H1 (cell line): Measurements from ENCODE around the gene GFOD1. TPM values are rescaled to one million over a fixed set of nuclear protein-coding genes. Genes with fewer than 3 reads are reported as not detected.

Source experiments
- CTCF ChIA-PET: fragments of 300-600 bp; sonication (Branson Sonifier 250); formaldehyde crosslinking; loops from one replicate; lab custom pipeline; 2021; ENCODE audit not compliant: partially characterized antibody; lab: Charles Lee
- POLR2A ChIA-PET: fragments of 300-600 bp; sonication (Branson Sonifier 250); formaldehyde crosslinking; loops from one replicate; lab custom pipeline; 2021; ENCODE audit warnings: inconsistent platforms; ENCODE audit not compliant: partially characterized antibody; lab: Charles Lee
- DNase-seq, 2 experiments: peaks; one replicate each; pipeline versions ENCODE4 v3.0.0 to v3.0.0-alpha.2; 2010 to 2022; ENCODE audit warnings: low spot score in 2 of 2, low read depth in 1 of 2, mixed read lengths in 1 of 2
- FAIRE-seq: peaks from 2 replicates; lab custom pipeline; 2011; peaks lifted over from hg19 to GRCh38; lab: Jason Lieb, UNC
- H2AFZ ChIP-seq: 2 replicates; pipeline ENCODE4 v1.8.1; 2012; ENCODE audit warnings: low read length, inconsistent platforms
- H2AK5ac ChIP-seq: 2 replicates; pipeline ENCODE4 v1.6.1; 2013; ENCODE audit warnings: low read depth, low read length
- H2BK120ac ChIP-seq: replicated peaks from 2 replicates; pipeline ENCODE3; 2013; ENCODE audit warnings: low read depth, low read length, inconsistent platforms
- H2BK12ac ChIP-seq: 2 replicates; pipeline ENCODE4 v1.6.1; 2013; ENCODE audit warnings: low read depth, low read length
- H2BK15ac ChIP-seq: 2 replicates; pipeline ENCODE4 v1.6.1; 2013; ENCODE audit warnings: low read length
- H2BK20ac ChIP-seq: 2 replicates; pipeline ENCODE4 v1.6.1; 2013; ENCODE audit warnings: low read length
- H2BK5ac ChIP-seq: 2 replicates; pipeline ENCODE4 v1.6.1; 2013; ENCODE audit warnings: low read depth, low read length
- H3K14ac ChIP-seq: 2 replicates; pipeline ENCODE4 v1.6.1; 2013; ENCODE audit warnings: inconsistent platforms; ENCODE audit not compliant: insufficient read length
- H3K18ac ChIP-seq: 2 replicates; pipeline ENCODE4 v1.6.1; 2013; ENCODE audit warnings: low read length; ENCODE audit errors: extremely low read depth
- H3K23ac ChIP-seq: 2 replicates; pipeline ENCODE4 v1.6.1; 2013; ENCODE audit warnings: inconsistent platforms; ENCODE audit not compliant: insufficient read length
- H3K23me2 ChIP-seq: 2 replicates; pipeline ENCODE4 v1.6.1; 2013; ENCODE audit warnings: low read depth, low read length
- H3K27ac ChIP-seq: 2 replicates; pipeline ENCODE4 v1.6.1; 2011; ENCODE audit warnings: low read depth, low read length, inconsistent platforms
- H3K27me3 ChIP-seq, 4 experiments: replicated peaks in 1 of 4; 1 replicate in 1 of 4; 2 replicates in 3 of 4; pipeline versions ENCODE4 v1.6.1 to v1.8.1; 2011 to 2013; ENCODE audit warnings: low read length in 3 of 4, mild to moderate bottlenecking in 3 of 4, inconsistent platforms in 2 of 4, mixed read lengths in 2 of 4, moderate library complexity in 1 of 4; ENCODE audit not compliant: control insufficient read depth in 3 of 4, insufficient read depth in 3 of 4; ENCODE audit errors: extremely low read depth in 1 of 4
- H3K36me3 ChIP-seq, 4 experiments: 2 replicates each; pipeline versions ENCODE4 v1.6.1 to v1.8.1; 2011 to 2013; ENCODE audit warnings: mild to moderate bottlenecking in 4 of 4, low read length in 3 of 4, moderate library complexity in 2 of 4, control low read depth in 1 of 4, inconsistent platforms in 1 of 4; ENCODE audit not compliant: insufficient read depth in 4 of 4, control insufficient read depth in 2 of 4
- H3K4ac ChIP-seq: replicated peaks from 2 replicates; pipeline ENCODE3; 2013; ENCODE audit warnings: low read length, low read depth, mixed read lengths, inconsistent platforms; ENCODE audit not compliant: insufficient read length
- H3K4me1 ChIP-seq, 4 experiments: replicated peaks in 1 of 4; 1 replicate in 1 of 4; 2 replicates in 3 of 4; pipeline versions ENCODE4 v1.6.1 to v1.8.1; 2011 to 2013; ENCODE audit warnings: low read length in 3 of 4, inconsistent platforms in 2 of 4, mixed read lengths in 1 of 4; ENCODE audit not compliant: insufficient read depth in 4 of 4, control insufficient read depth in 3 of 4
- H3K4me2 ChIP-seq, 2 experiments: 2 replicates each; pipeline versions ENCODE4 v1.6.1 to v1.8.1; 2011 to 2013; ENCODE audit warnings: low read depth in 2 of 2, low read length in 2 of 2, control low read depth in 1 of 2, inconsistent platforms in 1 of 2, mild to moderate bottlenecking in 1 of 2; ENCODE audit not compliant: insufficient read depth in 1 of 2
- H3K4me3 ChIP-seq, 4 experiments: fragments of 200-600, 300-600 bp in 1 of 4; sonication (generic), shearing (Covaris generic), sonication (Bioruptor Twin) in 1 of 4; 2 replicates each; pipeline versions ENCODE4 v1.5.1 to v1.8.1; 2011 to 2016; ENCODE audit warnings: low read length in 4 of 4, low read depth in 3 of 4, control low read depth in 2 of 4, inconsistent platforms in 2 of 4, mild to moderate bottlenecking in 2 of 4, mixed read lengths in 1 of 4, moderate library complexity in 1 of 4; ENCODE audit not compliant: insufficient read depth in 2 of 4; ENCODE audit errors: extremely low read depth in 1 of 4
- H3K56ac ChIP-seq: replicated peaks from 2 replicates; pipeline ENCODE3; 2013; ENCODE audit warnings: low read depth, mild to moderate bottlenecking, mixed read lengths, low read length, inconsistent platforms; ENCODE audit not compliant: insufficient read length
- H3K79me1 ChIP-seq: 2 replicates; pipeline ENCODE4 v1.6.1; 2013; ENCODE audit warnings: low read depth, low read length, control low read depth
- H3K79me2 ChIP-seq, 2 experiments: 2 replicates each; pipeline versions ENCODE4 v1.6.1 to v1.8.1; 2012 to 2013; ENCODE audit warnings: low read length in 2 of 2, mild to moderate bottlenecking in 2 of 2, inconsistent platforms in 1 of 2; ENCODE audit not compliant: insufficient read depth in 2 of 2, control insufficient read depth in 1 of 2
- H3K9ac ChIP-seq, 4 experiments: replicated peaks in 1 of 4; 1 replicate in 1 of 4; 2 replicates in 3 of 4; pipeline versions ENCODE4 v1.6.1 to v1.8.1; 2011 to 2013; ENCODE audit warnings: low read depth in 3 of 4, low read length in 3 of 4, control low read depth in 2 of 4, mild to moderate bottlenecking in 2 of 4, moderate library complexity in 2 of 4, inconsistent platforms in 1 of 4; ENCODE audit errors: extremely low read depth in 1 of 4
- H3K9me3 ChIP-seq, 2 experiments: 2 replicates each; pipeline versions ENCODE4 v1.6.1 to v1.8.1; 2012 to 2013; ENCODE audit warnings: mild to moderate bottlenecking in 2 of 2, moderate library complexity in 2 of 2, control low read depth in 1 of 2, inconsistent platforms in 1 of 2, low read depth in 1 of 2, low read length in 1 of 2, mixed read lengths in 1 of 2; ENCODE audit not compliant: insufficient read depth in 2 of 2
- H4K20me1 ChIP-seq, 2 experiments: replicated peaks in 1 of 2; 2 replicates each; pipeline versions ENCODE3 to v1.8.1; 2011 to 2013; ENCODE audit warnings: inconsistent platforms in 2 of 2, low read length in 2 of 2, mild to moderate bottlenecking in 1 of 2; ENCODE audit not compliant: insufficient read depth in 2 of 2, control insufficient read depth in 1 of 2
- H4K5ac ChIP-seq: 2 replicates; pipeline ENCODE4 v1.6.1; 2013; ENCODE audit warnings: low read length, low read depth, mixed read lengths, inconsistent platforms; ENCODE audit not compliant: insufficient read length
- H4K8ac ChIP-seq: 2 replicates; pipeline ENCODE4 v1.8.0; 2013; ENCODE audit warnings: mild to moderate bottlenecking, moderate library complexity, low read length, inconsistent platforms; ENCODE audit not compliant: insufficient read depth; ENCODE audit errors: extremely low read depth
- H4K91ac ChIP-seq: replicated peaks from 2 replicates; pipeline ENCODE3; 2013; ENCODE audit warnings: low read length, mixed read lengths, inconsistent platforms; ENCODE audit not compliant: insufficient read length
- CBX8 ChIP-seq: fragments of 300-800, 300-1000 bp; sonication (generic); IDR thresholded peaks from 2 replicates; pipeline ENCODE4 v1.7.1; 2016; ENCODE audit warnings: low read depth, low read length, borderline replicate concordance
- EGR1 ChIP-seq: IDR thresholded peaks from 2 replicates; pipeline ENCODE4 v1.6.1; 2011; ENCODE audit warnings: low read depth, low read length, borderline replicate concordance
- JUN ChIP-seq: IDR thresholded peaks from 2 replicates; pipeline ENCODE4 v1.6.1; 2011; ENCODE audit warnings: low read depth, mild to moderate bottlenecking, improper control_type of control experiment, low read length
- JUND ChIP-seq: IDR thresholded peaks from 2 replicates; pipeline ENCODE4 v1.6.1; 2011; ENCODE audit warnings: mild to moderate bottlenecking, improper control_type of control experiment, low read length
- POLR2AphosphoS5 ChIP-seq: IDR thresholded peaks from 2 replicates; pipeline ENCODE4 v1.6.1; 2011; ENCODE audit warnings: low read depth, low read length
- RBBP5 ChIP-seq: IDR thresholded peaks from 2 replicates; pipeline ENCODE4 v1.7.1; 2012; ENCODE audit warnings: low read depth, mild to moderate bottlenecking, inconsistent platforms, low read length, moderate library complexity, borderline replicate concordance
- SIRT6 ChIP-seq: IDR thresholded peaks from one replicate; pipeline ENCODE4 v1.7.1; 2012; ENCODE audit warnings: low read length, inconsistent platforms
- SP2 ChIP-seq: IDR thresholded peaks from 2 replicates; pipeline ENCODE4 v1.6.1; 2012; ENCODE audit warnings: mild to moderate bottlenecking, low read length, inconsistent platforms
- ZNF274 ChIP-seq: IDR thresholded peaks from 2 replicates; pipeline ENCODE4 v1.7.0; 2012; ENCODE audit warnings: low read length, borderline replicate concordance; ENCODE audit errors: extremely low read depth
- WGBS, 2 experiments: shearing (Covaris generic) in 1 of 2; methylation state at CpG; one replicate each; pipeline versions ENCODE4 v1.1.6 to v1.1.7; 2013 to 2015; ENCODE audit warnings: low lambda C conversion rate in 2 of 2, mixed read lengths in 2 of 2, inconsistent platforms in 1 of 2, low coverage in 1 of 2, missing lambda C conversion rate in 1 of 2; ENCODE audit not compliant: insufficient replicate concordance in 2 of 2, insufficient coverage in 1 of 2, insufficient read length in 1 of 2; ENCODE audit errors: extremely low coverage in 1 of 2, missing lambda C conversion rate in 1 of 2; 5-methylcytosine and 5-hydroxymethylcytosine counted together
- polyA plus RNA-seq, 7 experiments: library from polyadenylated mRNA; depleted of rRNA in 3 of 7; stranded (reverse) in 5 of 7; unstranded in 2 of 7; fragments of >200 nt in 5 of 7; fragments of 200-250 nt in 2 of 7; gene quantifications; 1 replicate in 5 of 7; 2 replicates in 1 of 7; 4 replicates in 1 of 7; pipeline versions ENCODE4 v1.2.1 to v1.2.3, GENCODE V29; 2011 to 2013; ENCODE audit warnings: missing spikeins in 2 of 7, mixed read lengths in 2 of 7
- total RNA-seq: library from RNA; stranded (reverse); fragmentation: NEBNext Ultra II Directional; extraction: Animal tissue kit (Norgen Biotek cat#: 25700); gene quantifications from 2 replicates; pipeline ENCODE4 v1.2.1, GENCODE V29; 2021
- TF ChIP-seq, protein P1 (sequence below): IDR thresholded peaks from 2 replicates; pipeline ENCODE4 v1.6.1; 2011; ENCODE audit warnings: low read depth, mild to moderate bottlenecking, low read length; ENCODE audit not compliant: insufficient read depth

Gene GFOD1
- total and polyA plus RNA-seq, 2 of the 8 experiments (the other 6 are each of a cell fraction or from before 2014, with no cell fraction given): 2.5 to 8.8 TPM

DNA sequence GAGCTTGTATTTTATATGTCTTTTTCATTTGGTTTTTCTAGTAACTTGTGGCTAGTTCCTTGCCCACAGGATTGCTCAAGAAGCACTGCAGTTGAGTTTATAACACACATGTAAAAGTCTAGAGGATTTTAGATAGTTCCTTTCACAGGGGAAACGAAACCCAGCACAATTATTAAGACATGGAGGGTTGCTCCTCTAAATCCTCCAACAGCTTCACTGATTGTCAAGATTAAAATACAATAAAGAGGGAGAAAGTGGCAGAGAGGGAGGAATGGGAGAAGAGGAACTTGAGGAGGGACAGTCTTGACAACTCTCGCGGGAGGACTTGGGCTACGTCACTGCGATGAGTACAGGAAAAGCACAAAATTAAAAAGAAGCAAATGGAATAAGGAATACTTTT, 149.4 kb downstream of the GFOD1 start:
- no peak overlapping the region; a peak in 1 of 7 replicates for H3K9ac ChIP-seq
- H2BK12ac ChIP-seq: no peak overlapping the region
- H3K9me3 ChIP-seq: no peaks in the 10 kb centered on the region
- H3K4me2 ChIP-seq: no peak overlapping the region
- no peak for DNase-seq
- CTCF ChIA-PET: interaction anchor here (0.6 to 3.7 kb wide), 18 partner anchors 9 to 277 kb away, joined by 3 to 16 read pairs (median 3); partner anchors contain the start of genes NOL7 and SIRT5
- TF ChIP-seq, protein P1, sequence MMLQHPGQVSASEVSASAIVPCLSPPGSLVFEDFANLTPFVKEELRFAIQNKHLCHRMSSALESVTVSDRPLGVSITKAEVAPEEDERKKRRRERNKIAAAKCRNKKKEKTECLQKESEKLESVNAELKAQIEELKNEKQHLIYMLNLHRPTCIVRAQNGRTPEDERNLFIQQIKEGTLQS: no peak
- TF ChIP-seq SIRT6 (no peak), CBX8 (no peak), JUN (no peak), EGR1 (no peak), ZNF274 (no peak), SP2 (no peak), POLR2AphosphoS5 (no peak), JUND (no peak), RBBP5 (no peak)
- H3K18ac ChIP-seq: no peak overlapping the region
- no peaks in the 10 kb centered on the region for H3K79me1 ChIP-seq
- no peak overlapping the region for H3K4me3 ChIP-seq
- H2AK5ac ChIP-seq: no peak overlapping the region
- no peak overlapping the region for H2BK20ac ChIP-seq
- H4K20me1 ChIP-seq: no peaks in the 10 kb centered on the region
- no peaks in the 10 kb centered on the region; a peak in 1 of 7 replicates for H3K27me3 ChIP-seq
- no peak overlapping the region for H3K27ac ChIP-seq
- H3K56ac ChIP-seq: no peak overlapping the region
- no peaks in the 10 kb centered on the region for H3K23me2 ChIP-seq
- H4K8ac ChIP-seq: no peak overlapping the region
- 97% methylated on average over 5 of the region's 5 CpGs; no CpG with 5 or more reads in 1 of the 2 experiments for WGBS, 2 experiments
- H2BK120ac ChIP-seq: no peak overlapping the region
- peaks cover 0 to 2% (median 0%) of the 10 kb centered on the region in 4 experiments; a peak in 1 of 7 replicates for H3K4me1 ChIP-seq
- H3K79me2 ChIP-seq: no peaks in the 10 kb centered on the region
- POLR2A ChIA-PET: interaction anchor here (0.9 to 1.1 kb wide), 2 partner anchors 84 to 237 kb away, joined by 3 read pairs; no protein-coding TSS in a partner anchor
- H2BK15ac ChIP-seq: no peak overlapping the region
- no peaks in the 10 kb centered on the region for H3K36me3 ChIP-seq
- no peak for FAIRE-seq
- H2AFZ ChIP-seq: no peak overlapping the region
- no peak overlapping the region for H3K4ac ChIP-seq
- no peak overlapping the region for H2BK5ac ChIP-seq
- no peak overlapping the region for H3K23ac ChIP-seq
- H4K5ac ChIP-seq: no peak overlapping the region
- H3K14ac ChIP-seq: no peak overlapping the region
- H4K91ac ChIP-seq: no peak overlapping the region
